OCI-LY1 (cell line): Measurements from ENCODE around the gene C1orf105.

Experiments
- H2AFZ ChIP-seq: fragments of 200-600 bp; sonication (generic), shearing (Covaris generic); 2 replicates; pipeline ENCODE4 v1.6.0; 2014; ENCODE audit warnings: antibody characterized with exemption, mild to moderate bottlenecking, low read length
- H3F3A ChIP-seq: fragments of 200-600 bp; sonication (generic), shearing (Covaris generic); 2 replicates; pipeline ENCODE4 v1.6.0; 2014; ENCODE audit warnings: mild to moderate bottlenecking, antibody characterized with exemption, low read length, moderate library complexity; ENCODE audit not compliant: insufficient read depth
- H3K27ac ChIP-seq: fragments of 200-600 bp; sonication (generic); 2 replicates; pipeline ENCODE4 v1.5.1; 2014; ENCODE audit warnings: low read length, mixed run types, mild to moderate bottlenecking, low read depth; ENCODE audit not compliant: poor library complexity, severe bottlenecking
- H3K27me3 ChIP-seq: fragments of 200-600 bp; sonication (generic); 2 replicates; pipeline ENCODE4 v1.6.0; 2014; ENCODE audit warnings: antibody characterized with exemption, mild to moderate bottlenecking, low read length, moderate library complexity; ENCODE audit not compliant: insufficient read depth
- H3K36me3 ChIP-seq: fragments of 200-600 bp; sonication (generic); 2 replicates; pipeline ENCODE4 v1.6.1; 2014; ENCODE audit warnings: mild to moderate bottlenecking, antibody characterized with exemption, low read length, moderate library complexity, mixed read lengths; ENCODE audit not compliant: insufficient read depth
- H3K4me1 ChIP-seq: fragments of 200-600 bp; sonication (generic); 2 replicates; pipeline ENCODE4 v1.5.1; 2014; ENCODE audit warnings: mild to moderate bottlenecking, low read length, moderate library complexity; ENCODE audit not compliant: insufficient read depth, severe bottlenecking
- H3K4me2 ChIP-seq: fragments of 200-600 bp; sonication (generic), shearing (Covaris generic); 2 replicates; pipeline ENCODE4 v1.6.1; 2014; ENCODE audit warnings: low read length
- H3K4me3 ChIP-seq: fragments of 200-600 bp; sonication (generic); 2 replicates; pipeline ENCODE4 v1.5.1; 2014; ENCODE audit warnings: low read length, low read depth, mild to moderate bottlenecking, mixed read lengths; ENCODE audit not compliant: poor library complexity, severe bottlenecking
- H3K79me2 ChIP-seq: fragments of 200-600 bp; shearing (Covaris generic); 2 replicates; pipeline ENCODE4 v1.6.1; 2016; ENCODE audit warnings: mixed run types, low read length, mixed read lengths; ENCODE audit not compliant: insufficient read depth
- H3K9ac ChIP-seq: fragments of 200-600 bp; sonication (generic), shearing (Covaris generic); 2 replicates; pipeline ENCODE4 v1.6.1; 2014; ENCODE audit warnings: mild to moderate bottlenecking, low read length, mixed read lengths
- H3K9me2 ChIP-seq: fragments of 200-600 bp; sonication (generic), shearing (Covaris generic); 2 replicates; pipeline ENCODE4 v1.6.1; 2014; ENCODE audit warnings: low read depth, mild to moderate bottlenecking, low read length, mixed read lengths
- H3K9me3 ChIP-seq: fragments of 200-600 bp; shearing (Covaris generic); 2 replicates; pipeline ENCODE4 v1.6.1; 2014; ENCODE audit warnings: low read length, mixed read lengths
- H4K20me1 ChIP-seq: fragments of 200-600 bp; sonication (generic), shearing (Covaris generic); 2 replicates; pipeline ENCODE4 v1.6.0; 2016; ENCODE audit warnings: mild to moderate bottlenecking, low read length; ENCODE audit not compliant: insufficient read depth
- EZH2 ChIP-seq: fragments of 200-600 bp; sonication (generic), shearing (Covaris generic); IDR thresholded peaks from 2 replicates; pipeline ENCODE4 v1.8.0; 2017; ENCODE audit warnings: borderline replicate concordance, mixed run types, mild to moderate bottlenecking, antibody characterized with exemption, low read length, moderate library complexity, mixed read lengths
- TF ChIP-seq, protein P1 (sequence below): fragments of 200-600 bp; sonication (generic), shearing (Covaris generic); IDR thresholded peaks from 2 replicates; pipeline ENCODE4 v1.5.1; 2017; ENCODE audit warnings: mild to moderate bottlenecking, antibody characterized with exemption, low read length, moderate library complexity, mixed read lengths

Gene C1orf105

DNA sequence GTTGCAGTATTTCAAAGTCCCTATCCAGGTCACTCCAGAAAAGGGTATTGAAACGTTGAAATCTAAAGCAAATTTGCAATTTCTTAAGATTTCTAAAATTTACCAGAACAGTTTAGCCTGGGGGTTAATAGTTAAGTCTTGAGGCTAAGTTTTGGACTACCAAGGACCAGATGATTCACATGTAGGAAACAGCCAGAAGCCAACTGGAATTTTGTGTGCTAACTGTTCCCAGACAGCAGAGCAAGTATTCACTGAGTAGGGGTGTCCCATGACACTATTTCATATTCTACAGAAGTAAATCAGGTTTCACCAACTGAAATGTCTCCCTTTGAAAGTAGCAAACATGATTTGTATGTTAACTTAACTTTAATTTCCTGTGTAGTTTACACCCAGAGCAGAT lies 11.5 kb upstream of the C1orf105 start:
- H3K9me3 ChIP-seq: no peaks in the 10 kb centered on the region
- TF ChIP-seq, protein P1, sequence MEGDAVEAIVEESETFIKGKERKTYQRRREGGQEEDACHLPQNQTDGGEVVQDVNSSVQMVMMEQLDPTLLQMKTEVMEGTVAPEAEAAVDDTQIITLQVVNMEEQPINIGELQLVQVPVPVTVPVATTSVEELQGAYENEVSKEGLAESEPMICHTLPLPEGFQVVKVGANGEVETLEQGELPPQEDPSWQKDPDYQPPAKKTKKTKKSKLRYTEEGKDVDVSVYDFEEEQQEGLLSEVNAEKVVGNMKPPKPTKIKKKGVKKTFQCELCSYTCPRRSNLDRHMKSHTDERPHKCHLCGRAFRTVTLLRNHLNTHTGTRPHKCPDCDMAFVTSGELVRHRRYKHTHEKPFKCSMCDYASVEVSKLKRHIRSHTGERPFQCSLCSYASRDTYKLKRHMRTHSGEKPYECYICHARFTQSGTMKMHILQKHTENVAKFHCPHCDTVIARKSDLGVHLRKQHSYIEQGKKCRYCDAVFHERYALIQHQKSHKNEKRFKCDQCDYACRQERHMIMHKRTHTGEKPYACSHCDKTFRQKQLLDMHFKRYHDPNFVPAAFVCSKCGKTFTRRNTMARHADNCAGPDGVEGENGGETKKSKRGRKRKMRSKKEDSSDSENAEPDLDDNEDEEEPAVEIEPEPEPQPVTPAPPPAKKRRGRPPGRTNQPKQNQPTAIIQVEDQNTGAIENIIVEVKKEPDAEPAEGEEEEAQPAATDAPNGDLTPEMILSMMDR: no peak
- no peak for TF ChIP-seq EZH2

DNA sequence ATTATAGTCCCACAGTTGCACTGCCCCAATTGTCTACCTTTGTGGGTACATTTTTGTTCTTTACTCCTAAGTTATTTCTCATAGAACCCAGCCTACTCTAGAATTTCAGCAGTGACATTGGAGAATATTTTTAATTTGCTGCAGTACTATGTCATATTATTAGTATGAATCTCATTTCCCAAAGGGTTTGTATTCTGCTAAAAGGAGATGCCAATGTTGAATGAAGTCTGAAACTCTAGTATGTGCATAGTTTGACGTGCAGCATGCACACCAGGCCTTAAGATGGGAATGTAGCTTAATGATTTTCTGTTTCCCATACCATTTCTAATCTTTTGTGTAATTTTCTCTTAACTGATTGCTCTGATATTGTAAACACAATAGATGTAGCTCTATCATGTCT lies 10.5 kb upstream of the C1orf105 start:
- no peaks in the 10 kb centered on the region for H3K9me3 ChIP-seq
- no peaks in the 10 kb centered on the region for H3K9me2 ChIP-seq
- no peaks in the 10 kb centered on the region for H3K36me3 ChIP-seq
- no peak for TF ChIP-seq EZH2
- TF ChIP-seq, protein P1: no peak
- no peak overlapping the region for H3K4me3 ChIP-seq
- no peak overlapping the region for H3K9ac ChIP-seq
- no peaks in the 10 kb centered on the region for H3F3A ChIP-seq
- H4K20me1 ChIP-seq: no peaks in the 10 kb centered on the region
- H3K27ac ChIP-seq: no peak overlapping the region
- no peaks in the 10 kb centered on the region for H3K27me3 ChIP-seq
- no peak overlapping the region for H3K4me2 ChIP-seq
- H2AFZ ChIP-seq: no peak overlapping the region
- no peaks in the 10 kb centered on the region for H3K4me1 ChIP-seq
- no peaks in the 10 kb centered on the region for H3K79me2 ChIP-seq

More for the DNA sequence above, 11.5 kb upstream of the C1orf105 start:
- H2AFZ ChIP-seq: no peak overlapping the region
- H3K27me3 ChIP-seq: no peaks in the 10 kb centered on the region
- no peaks in the 10 kb centered on the region for H4K20me1 ChIP-seq
- no peaks in the 10 kb centered on the region for H3K36me3 ChIP-seq
- H3K27ac ChIP-seq: no peak overlapping the region
- no peaks in the 10 kb centered on the region for H3K4me1 ChIP-seq
- H3K4me3 ChIP-seq: no peak overlapping the region
- no peak overlapping the region for H3K9ac ChIP-seq
- H3K79me2 ChIP-seq: no peaks in the 10 kb centered on the region
- H3K4me2 ChIP-seq: no peak overlapping the region
- H3K9me2 ChIP-seq: no peaks in the 10 kb centered on the region
- H3F3A ChIP-seq: no peaks in the 10 kb centered on the region

DNA sequence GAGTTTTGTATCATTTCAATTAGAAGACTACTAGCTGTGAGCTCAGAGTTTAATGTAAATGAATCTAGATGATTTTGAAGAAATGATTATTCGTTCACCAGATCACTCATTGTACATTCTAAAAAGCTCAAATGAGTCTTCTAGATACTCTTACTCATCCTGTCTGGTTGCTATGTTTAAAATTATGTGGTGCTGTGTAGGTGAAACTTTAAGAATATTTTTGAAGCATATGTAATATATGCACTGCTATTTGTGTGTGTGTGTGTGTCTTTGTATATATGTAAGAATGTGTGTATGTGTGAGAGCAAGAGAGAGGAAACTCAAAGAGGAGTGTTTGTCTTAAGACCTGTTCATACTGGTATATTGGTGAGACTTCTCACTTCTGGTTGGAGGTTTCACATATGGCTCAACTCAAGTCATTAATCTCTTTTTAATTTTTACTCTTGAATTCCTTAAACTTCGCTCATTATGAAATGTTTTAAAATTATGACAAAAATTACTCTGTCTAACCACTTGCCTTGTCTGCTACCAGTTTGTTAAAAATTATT lies 8.6 kb upstream of the C1orf105 start:
- H3K9me2 ChIP-seq: no peaks in the 10 kb centered on the region
- H3K79me2 ChIP-seq: no peaks in the 10 kb centered on the region
- no peaks in the 10 kb centered on the region for H3K4me1 ChIP-seq
- no peak overlapping the region for H3K9ac ChIP-seq
- H3K27ac ChIP-seq: no peak overlapping the region
- no peaks in the 10 kb centered on the region for H3K27me3 ChIP-seq
- H3K4me2 ChIP-seq: no peak overlapping the region
- no peak overlapping the region for H2AFZ ChIP-seq
- H3K36me3 ChIP-seq: no peaks in the 10 kb centered on the region
- no peaks in the 10 kb centered on the region for H4K20me1 ChIP-seq
- TF ChIP-seq, protein P1: no peak
- TF ChIP-seq EZH2: no peak
- no peaks in the 10 kb centered on the region for H3K9me3 ChIP-seq
- no peak overlapping the region for H3K4me3 ChIP-seq
- no peaks in the 10 kb centered on the region for H3F3A ChIP-seq
